ENCODE measurements around the gene DAGLA.

DNA sequence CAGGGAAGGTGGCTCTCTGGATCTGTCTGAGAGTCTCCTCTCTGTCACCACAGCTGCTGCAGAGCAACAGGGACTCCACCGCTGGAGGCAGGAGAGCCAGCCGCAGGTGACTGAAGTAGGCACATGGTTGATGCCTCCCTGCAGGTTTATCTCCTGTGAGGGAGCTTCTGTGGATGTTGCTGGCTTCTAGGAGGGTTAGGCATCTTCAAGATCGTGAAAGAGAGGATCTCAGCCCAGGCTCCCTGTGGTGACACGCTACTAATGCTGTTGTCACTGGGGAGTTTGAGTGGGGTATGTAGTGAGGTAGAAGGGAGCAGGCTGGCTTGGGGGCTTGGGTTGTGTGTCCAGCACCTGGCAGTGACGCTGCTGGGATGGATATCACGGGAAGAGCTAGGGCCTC lies 34.1 kb downstream of the DAGLA start:
- TF ChIP-seq POLR2A (IDR thresholded peaks at IDR 0.05) (no peak), POLR2AphosphoS5 (IDR thresholded peaks at IDR 0.05) (no peak)
- TF ChIP-seq, protein P1, sequence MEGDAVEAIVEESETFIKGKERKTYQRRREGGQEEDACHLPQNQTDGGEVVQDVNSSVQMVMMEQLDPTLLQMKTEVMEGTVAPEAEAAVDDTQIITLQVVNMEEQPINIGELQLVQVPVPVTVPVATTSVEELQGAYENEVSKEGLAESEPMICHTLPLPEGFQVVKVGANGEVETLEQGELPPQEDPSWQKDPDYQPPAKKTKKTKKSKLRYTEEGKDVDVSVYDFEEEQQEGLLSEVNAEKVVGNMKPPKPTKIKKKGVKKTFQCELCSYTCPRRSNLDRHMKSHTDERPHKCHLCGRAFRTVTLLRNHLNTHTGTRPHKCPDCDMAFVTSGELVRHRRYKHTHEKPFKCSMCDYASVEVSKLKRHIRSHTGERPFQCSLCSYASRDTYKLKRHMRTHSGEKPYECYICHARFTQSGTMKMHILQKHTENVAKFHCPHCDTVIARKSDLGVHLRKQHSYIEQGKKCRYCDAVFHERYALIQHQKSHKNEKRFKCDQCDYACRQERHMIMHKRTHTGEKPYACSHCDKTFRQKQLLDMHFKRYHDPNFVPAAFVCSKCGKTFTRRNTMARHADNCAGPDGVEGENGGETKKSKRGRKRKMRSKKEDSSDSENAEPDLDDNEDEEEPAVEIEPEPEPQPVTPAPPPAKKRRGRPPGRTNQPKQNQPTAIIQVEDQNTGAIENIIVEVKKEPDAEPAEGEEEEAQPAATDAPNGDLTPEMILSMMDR (IDR thresholded peaks at IDR 0.05 in 8 of 11, conservative IDR thresholded peaks at IDR 0.05 in 3 of 11): no peak
